K562 (cell line): ENCODE data around the gene BCL2A1.

Experiments
- BHLHE40 ChIP-seq: IDR thresholded peaks from 2 replicates; pipeline ENCODE4 v1.6.1; 2011; ENCODE audit warnings: low read length, improper control_type of control experiment
- HDGF ChIP-seq: fragments of 450-650 bp; IDR thresholded peaks from 2 replicates; pipeline ENCODE4 v1.6.1; 2016
- JUN ChIP-seq, 2 experiments: sonication (generic) in 1 of 2; formaldehyde crosslinking in 1 of 2; IDR thresholded peaks; 2 replicates each; pipeline versions ENCODE4 v1.6.1 to v1.8.0; 2012 to 2022; ENCODE audit warnings: borderline replicate concordance in 2 of 2, mild to moderate bottlenecking in 2 of 2, improper control_type of control experiment in 1 of 2, low read depth in 1 of 2, low read length in 1 of 2, missing genetic modification reagents in 1 of 2
- NR4A1 ChIP-seq, 2 experiments: fragments of 250-450 bp in 1 of 2; fragments of 450-650 bp in 1 of 2; sonication (Bioruptor Pico) in 1 of 2; IDR thresholded peaks; 2 replicates each; pipeline versions ENCODE4 v1.4.0 to v1.6.1; 2016 to 2020; ENCODE audit warnings: mild to moderate bottlenecking in 2 of 2, missing compliant biosample characterization in 1 of 2, missing genetic modification characterization in 1 of 2, moderate library complexity in 1 of 2
- POLR2A ChIP-seq: fragments of 450-650 bp; conservative IDR thresholded peaks from 2 replicates; pipeline ENCODE4 v1.6.1; 2016
- POLR2B ChIP-seq: fragments of 450-650 bp; IDR thresholded peaks from 2 replicates; pipeline ENCODE4 v1.6.1; 2018; ENCODE audit warnings: low read depth; ENCODE audit not compliant: partially characterized antibody

DNA sequence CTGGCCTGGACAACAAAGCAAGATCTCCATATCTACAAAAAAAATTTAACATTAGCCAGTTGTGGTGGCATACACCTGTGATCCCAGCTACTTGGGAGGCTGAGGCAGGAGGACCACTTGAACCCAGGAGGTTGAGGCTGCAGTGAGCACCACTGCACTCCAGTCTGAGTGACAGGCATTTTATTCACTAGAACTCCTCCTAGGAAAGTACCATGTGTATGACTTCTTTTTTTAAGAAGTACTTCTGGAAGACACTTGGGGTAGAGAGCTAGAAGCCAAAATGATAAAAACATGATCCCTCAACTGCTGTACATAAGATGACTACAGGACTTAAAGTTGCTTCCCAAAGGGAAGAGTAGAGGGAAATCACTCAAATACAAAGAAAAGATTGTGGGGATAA, 24.0 kb downstream of the BCL2A1 start:
- TF ChIP-seq JUN (IDR thresholded peaks at IDR 0.05; ENCODE audit: borderline replicate concordance, low read depth, low read length) (no peak), JUN (CRISPR knock-in tag; IDR thresholded peaks at IDR 0.05; ENCODE audit: borderline replicate concordance) (no peak), POLR2A (no peak), BHLHE40 (no peak), POLR2B (no peak), HDGF (no peak), NR4A1 (CRISPR knock-in tag; IDR thresholded peaks at IDR 0.05) (no peak), NR4A1 (tag; IDR thresholded peaks at IDR 0.05) (no peak)
